HG02970 (cell line): ENCODE data around the gene TREML1.
"Not testable (repeated sequence)": the region's sequence is repeated elsewhere in the genome, so short reads cannot be mapped to it uniquely, and the experiment has no call there.

Source experiments
- ATAC-seq: cut with Tn5 transposase; IDR thresholded peaks from one replicate; pipeline ENCODE4 v1.9.1; 2021; ENCODE audit warnings: mild to moderate bottlenecking, moderate library complexity, moderate number of reproducible peaks; ENCODE audit not compliant: unreplicated experiment, low FRiP score

TREML1 gene

DNA sequence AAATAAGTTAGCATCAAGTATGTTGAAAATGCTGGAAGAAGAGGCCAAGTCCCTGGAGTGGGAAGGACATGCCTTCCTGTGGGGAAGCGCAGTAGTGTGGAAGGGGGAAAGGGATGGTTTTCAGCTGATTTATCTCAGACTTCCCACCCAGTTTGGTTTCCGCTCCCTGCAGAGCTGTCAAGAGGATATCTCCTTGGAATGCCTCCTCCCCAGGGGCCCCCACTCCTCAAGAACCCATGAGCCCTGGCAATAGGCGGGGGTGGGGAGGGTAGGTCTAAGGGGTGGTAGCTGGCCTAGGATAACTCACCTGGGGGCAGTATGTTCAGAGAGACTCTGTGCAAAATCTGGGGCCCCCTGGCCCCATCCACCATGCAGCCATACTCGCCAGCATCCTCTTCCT, 696 bp downstream of the TREML1 start:
- ATAC-seq, result no peak

- ATAC-seq, result no peak
These were observed 3.5 kb downstream of the TREML1 start for GRCh38 chr6:41150671-41151070.

DNA sequence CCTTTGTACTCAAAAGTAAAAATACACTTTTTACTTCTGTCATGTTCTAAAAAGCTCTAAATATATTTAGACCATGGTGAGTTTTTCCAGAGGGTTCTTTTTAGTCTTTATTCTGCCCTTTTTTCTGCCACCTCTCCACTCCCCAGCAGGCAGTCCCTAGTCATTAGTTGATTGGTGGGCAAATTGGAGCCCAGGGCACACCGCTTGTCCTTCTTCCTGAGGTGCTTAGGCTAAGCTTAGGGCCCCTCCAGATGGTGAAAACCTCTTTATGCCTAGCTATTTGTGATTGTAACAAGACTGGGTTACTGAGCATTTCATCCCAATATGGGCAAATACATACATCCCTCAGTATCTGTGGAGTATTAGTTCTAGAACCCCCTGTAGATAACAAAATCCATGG, 6.2 kb downstream of the TREML1 start:
- ATAC-seq, result no peak

GRCh38 chr6:41136911-41137310, 17.2 kb downstream of the TREML1 start:
- no peak for ATAC-seq

GRCh38 chr6:41135062-41135832, 18.9 kb downstream of the TREML1 start:
- no peak for ATAC-seq

- no peak for ATAC-seq
These were observed 21.9 kb downstream of the TREML1 start for GRCh38 chr6:41132254-41132653.

GRCh38 chr6:41125282-41125681, 28.9 kb downstream of the TREML1 start:
- no peak for ATAC-seq

DNA sequence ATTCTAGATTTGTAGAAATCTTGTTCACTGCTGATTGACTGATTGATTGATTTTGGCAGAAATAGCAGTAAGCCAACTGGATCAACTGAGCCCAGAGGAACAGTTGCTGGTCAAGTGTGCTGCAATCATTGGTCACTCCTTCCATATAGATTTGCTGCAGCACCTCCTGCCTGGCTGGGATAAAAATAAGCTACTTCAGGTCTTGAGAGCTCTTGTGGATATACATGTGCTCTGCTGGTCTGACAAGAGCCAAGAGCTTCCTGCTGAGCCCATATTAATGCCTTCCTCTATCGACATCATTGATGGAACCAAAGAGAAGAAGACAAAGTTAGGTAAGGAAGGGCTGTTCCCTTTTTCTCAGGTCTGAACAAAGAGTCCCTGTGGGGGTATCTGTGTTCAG, 31.2 kb downstream of the TREML1 start:
- no peak for ATAC-seq

DNA sequence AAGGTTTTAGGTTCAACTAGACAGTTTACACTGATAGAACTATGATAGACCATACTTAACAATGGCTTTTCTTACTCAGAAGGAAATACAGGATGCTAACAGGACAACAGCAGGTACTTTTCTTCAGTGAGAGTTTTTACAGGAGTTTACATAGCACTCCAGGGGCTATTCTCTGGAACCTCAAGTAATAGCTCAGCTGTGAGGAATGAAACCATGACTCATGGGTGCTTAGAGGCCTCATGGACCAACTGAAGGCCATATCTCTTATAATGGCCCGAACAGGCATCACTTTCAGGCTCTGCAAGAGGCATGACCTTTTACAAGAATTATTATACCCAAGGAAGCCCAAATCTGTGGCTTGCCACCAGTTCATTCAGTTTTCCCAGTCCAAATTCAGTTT, 31.8 kb downstream of the TREML1 start:
- no peak for ATAC-seq

DNA sequence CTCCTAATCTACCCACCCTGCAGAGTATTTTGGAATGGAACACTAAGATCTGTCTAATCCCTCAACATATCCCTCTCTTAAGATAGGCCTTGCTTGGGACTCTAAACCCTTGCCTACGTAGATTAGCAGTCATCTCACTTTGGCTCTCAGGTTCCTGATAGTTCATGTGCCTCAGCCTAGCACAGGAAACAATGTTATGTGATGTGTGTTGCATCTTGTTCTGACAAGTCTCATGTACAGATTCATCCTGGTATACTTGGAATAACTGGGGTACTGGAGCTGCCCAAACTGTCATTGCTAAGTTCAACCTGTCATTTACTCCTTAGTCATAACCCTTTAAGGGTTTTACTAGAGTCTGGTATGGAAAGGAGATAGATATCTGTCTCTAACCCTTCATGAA, 34.1 kb downstream of the TREML1 start:
- no peak for ATAC-seq

DNA sequence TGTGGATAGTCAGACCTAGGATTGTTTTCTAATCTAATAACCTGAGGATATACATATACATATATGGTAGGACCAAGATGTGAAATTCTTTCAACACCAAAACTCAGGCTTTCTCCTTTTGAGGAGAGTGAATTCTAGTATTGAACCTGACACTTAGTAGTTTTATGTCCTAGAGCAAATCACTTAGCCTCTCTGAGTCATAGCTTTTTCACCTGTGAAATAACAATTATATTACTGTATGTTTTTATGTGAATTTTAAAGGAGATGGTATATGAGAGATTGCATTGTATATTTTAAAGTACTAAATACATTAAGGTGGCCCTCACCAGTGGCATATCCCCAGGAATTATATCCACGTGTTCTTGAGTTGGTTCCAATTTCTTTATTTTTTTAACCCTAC, 34.6 kb downstream of the TREML1 start:
- no peak for ATAC-seq

DNA sequence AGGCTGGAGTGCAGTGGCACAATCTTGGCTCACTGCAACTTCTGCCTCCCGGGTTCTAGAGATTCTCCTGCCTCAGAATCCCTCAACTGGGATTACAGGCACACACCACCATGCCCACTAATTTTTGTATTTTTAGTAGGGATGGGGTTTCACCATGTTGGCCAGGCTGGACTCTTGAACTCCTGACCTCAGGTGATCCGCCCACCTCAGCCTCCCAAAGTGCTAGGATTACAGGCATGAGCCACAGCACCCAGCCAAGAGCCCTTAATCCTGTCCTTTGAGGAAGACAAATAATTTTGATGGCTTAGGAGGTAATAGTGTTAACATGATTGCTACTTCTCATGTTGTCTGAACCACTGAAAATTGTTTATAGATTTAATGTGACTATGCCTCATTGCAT, 39.1 kb downstream of the TREML1 start:
- not testable (repeated sequence) for ATAC-seq

GRCh38 chr6:41111017-41111416, 43.1 kb downstream of the TREML1 start:
- no peak for ATAC-seq

DNA sequence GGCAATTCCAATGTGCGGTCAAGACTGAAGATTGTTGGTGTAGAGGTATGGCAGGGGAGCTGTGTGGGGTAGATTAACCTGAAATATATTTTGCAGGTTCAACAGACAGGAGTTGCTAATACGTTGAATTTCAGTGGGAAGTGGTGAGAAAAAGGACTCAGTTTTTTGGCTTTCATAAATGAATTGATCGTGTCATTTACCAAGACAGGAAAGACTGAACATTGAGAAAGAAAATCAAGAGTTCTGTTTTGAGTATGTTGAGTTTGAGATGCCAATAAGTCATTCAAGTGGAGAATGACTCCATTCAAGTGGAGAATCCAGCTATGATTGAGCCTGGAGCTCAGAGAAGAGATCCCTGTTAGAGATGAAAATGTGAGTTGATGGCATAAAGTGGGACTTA, 50.3 kb downstream of the TREML1 start:
- ATAC-seq, result no peak

DNA sequence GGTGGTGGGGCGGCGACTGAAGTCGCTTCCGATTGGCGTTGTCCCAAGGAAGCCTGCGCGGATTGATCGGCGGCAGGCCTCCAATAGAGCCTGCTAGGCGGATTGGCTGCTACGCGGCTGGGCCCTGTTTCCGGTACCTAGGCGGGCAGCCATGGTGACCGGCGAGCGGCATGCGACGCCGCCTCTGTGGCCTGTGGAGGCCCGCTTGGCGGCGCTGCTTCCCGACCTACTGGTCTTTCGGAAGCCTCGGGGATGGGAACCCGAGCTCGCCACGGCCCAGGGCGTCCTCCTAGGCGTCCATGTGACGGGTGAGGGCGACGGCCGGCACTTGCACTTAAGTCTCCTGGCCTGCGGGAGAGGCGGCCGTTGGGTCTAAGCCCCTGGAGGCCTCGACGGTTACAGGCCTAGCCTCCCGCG, 53.3 kb downstream of the TREML1 start:
- ATAC-seq, result no peak
